B cell (primary cell): ENCODE measurements around the gene ECI1. TPM values are rescaled to one million over a fixed set of nuclear protein-coding genes. Genes with fewer than 3 reads are reported as not detected.

Experiments
- ATAC-seq: fragments of 200-7000 bp; cut with Tn5 transposase; one replicate; pipeline ENCODE4 v1.10.0; 2021; ENCODE audit warnings: low read depth, mild to moderate bottlenecking, moderate number of reproducible peaks, moderate library complexity
- CTCF ChIA-PET: fragments of 350-600 bp; sonication (Branson Sonifier 250); formaldehyde crosslinking; loops from one replicate; lab custom pipeline; 2021; ENCODE audit warnings: antibody characterized with exemption, inconsistent platforms; lab: Charles Lee
- POLR2A ChIA-PET: fragments of 350-600 bp; sonication (Branson Sonifier 250); formaldehyde crosslinking; loops from one replicate; lab custom pipeline; 2021; ENCODE audit warnings: antibody characterized with exemption; lab: Charles Lee
- DNase-seq: peaks from one replicate; pipeline ENCODE4 v3.0.0; 2013
- H2AFZ ChIP-seq: 2 replicates; pipeline ENCODE4 v1.6.1; 2012; ENCODE audit warnings: mild to moderate bottlenecking, low read depth, low read length; ENCODE audit not compliant: insufficient read depth, poor library complexity, severe bottlenecking
- H3K27ac ChIP-seq, 2 donors: 1 replicate in 1 of 2; 2 replicates in 1 of 2; pipeline ENCODE4 v1.5.1; 2012 to 2013; ENCODE audit warnings: low read length in 2 of 2, mild to moderate bottlenecking in 2 of 2, moderate library complexity in 1 of 2
- H3K27me3 ChIP-seq, 4 experiments: fragments of 200-600 bp in 1 of 4; sonication (generic) in 1 of 4; replicated peaks in 1 of 4; 1 replicate in 2 of 4; 2 replicates in 2 of 4; pipeline versions ENCODE4 v1.6.1 to v1.7.0; 2013 to 2016; ENCODE audit warnings: low read length in 3 of 4, mild to moderate bottlenecking in 2 of 4, mixed read lengths in 1 of 4, moderate library complexity in 1 of 4; ENCODE audit not compliant: insufficient read depth in 4 of 4, control insufficient read depth in 3 of 4; ENCODE audit errors: control extremely low read depth in 1 of 4
- H3K36me3 ChIP-seq, 2 experiments: replicated peaks in 1 of 2; 1 replicate in 1 of 2; 2 replicates in 1 of 2; pipeline versions ENCODE4 v1.6.1 to v1.7.1; 2013; ENCODE audit warnings: low read length in 1 of 2; ENCODE audit not compliant: insufficient read depth in 2 of 2, control insufficient read depth in 1 of 2; ENCODE audit errors: control extremely low read depth in 1 of 2, extremely low read depth in 1 of 2
- H3K4me1 ChIP-seq, 2 donors: fragments of 200-600 bp in 1 of 2; sonication (generic) in 1 of 2; 1 replicate in 1 of 2; 2 replicates in 1 of 2; pipeline versions ENCODE4 v1.5.1 to v1.6.1; 2013 to 2017; ENCODE audit warnings: low read length in 2 of 2; ENCODE audit not compliant: control insufficient read depth in 2 of 2, insufficient read depth in 2 of 2
- H3K4me2 ChIP-seq: replicated peaks from 2 replicates; pipeline ENCODE3; 2012; ENCODE audit warnings: mild to moderate bottlenecking, low read depth, low read length; ENCODE audit not compliant: poor library complexity, severe bottlenecking
- H3K4me3 ChIP-seq, 5 experiments: fragments of 200-600 bp in 1 of 5; sonication (generic) in 1 of 5; 1 replicate in 3 of 5; 2 replicates in 2 of 5; pipeline versions ENCODE4 v1.5.1 to v1.7.0; 2011 to 2016; ENCODE audit warnings: low read length in 4 of 5, mild to moderate bottlenecking in 4 of 5, low read depth in 2 of 5, control low read depth in 1 of 5, moderate library complexity in 1 of 5; ENCODE audit not compliant: insufficient read depth in 1 of 5; ENCODE audit errors: control extremely low read depth in 1 of 5, extremely low read depth in 1 of 5
- H3K79me2 ChIP-seq: fragments of 200-600 bp; sonication (generic); one replicate; pipeline ENCODE4 v1.6.0; 2016; ENCODE audit warnings: low read length; ENCODE audit not compliant: control insufficient read depth, insufficient read depth
- H3K9ac ChIP-seq: fragments of 200-600 bp; sonication (generic); 2 replicates; pipeline ENCODE4 v1.6.1; 2017; ENCODE audit warnings: mild to moderate bottlenecking, low read length, moderate library complexity
- H3K9me3 ChIP-seq, 3 donors: one replicate each; pipeline versions ENCODE4 v1.6.1 to v1.7.1; 2013; ENCODE audit warnings: low read length in 2 of 3; ENCODE audit not compliant: control insufficient read depth in 2 of 3, insufficient read depth in 1 of 3; ENCODE audit errors: control extremely low read depth in 1 of 3
- H4K20me1 ChIP-seq: 2 replicates; pipeline ENCODE4 v1.6.0; 2012; ENCODE audit warnings: mild to moderate bottlenecking, low read length; ENCODE audit not compliant: insufficient read depth, control insufficient read depth, poor library complexity, severe bottlenecking
- H3K27ac Mint-ChIP-seq: one replicate; pipeline ENCODE4 v1.8.0; 2021; ENCODE audit warnings: mixed read lengths
- H3K27me3 Mint-ChIP-seq: one replicate; pipeline ENCODE4 v1.8.0; 2021; ENCODE audit warnings: mixed read lengths
- H3K4me1 Mint-ChIP-seq: one replicate; pipeline ENCODE4 v1.8.0; 2021; ENCODE audit warnings: mixed read lengths
- H3K4me3 Mint-ChIP-seq: one replicate; pipeline ENCODE4 v1.8.0; 2021; ENCODE audit warnings: mixed read lengths
- H3K9me3 Mint-ChIP-seq: one replicate; pipeline ENCODE4 v1.8.0; 2022; ENCODE audit warnings: mixed read lengths; ENCODE audit not compliant: insufficient read depth
- CTCF ChIP-seq: fragments of 200-600 bp; IDR thresholded peaks from one replicate; pipeline ENCODE4 v1.8.0; 2022; ENCODE audit warnings: antibody characterized with exemption, mild to moderate bottlenecking
- EZH2 ChIP-seq: IDR thresholded peaks from 2 replicates; pipeline ENCODE4 v1.6.1; 2012; ENCODE audit warnings: borderline replicate concordance, low read depth, mild to moderate bottlenecking, moderate library complexity, low read length; ENCODE audit not compliant: insufficient read depth, poor library complexity, severe bottlenecking
- WGBS: methylation state at CpG from one replicate; pipeline ENCODE4 v1.1.5; 2013; ENCODE audit warnings: missing lambda C conversion rate; ENCODE audit not compliant: insufficient coverage; 5-methylcytosine and 5-hydroxymethylcytosine counted together
- intact Hi-C: fragments of 100-400 bp; cut with micrococcal nuclease; formaldehyde crosslinking; loops from one replicate; pipeline ENCODE4 v1.10.0; 2022
- polyA plus RNA-seq: library from polyadenylated mRNA; depleted of rRNA; stranded (reverse); fragments of >200 nt; gene quantifications from 2 replicates; pipeline ENCODE4 v1.2.3, GENCODE V29; 2012
- total RNA-seq, 2 donors: library from RNA; stranded (reverse); fragments of 120-200 nt in 1 of 2; gene quantifications; 1 replicate in 1 of 2; 2 replicates in 1 of 2; pipeline versions ENCODE4 v1.2.3 to v1.2.4, GENCODE V29; 2013 to 2022

ECI1 gene
- total and polyA plus RNA-seq, 2 donors (not counting 1 experiment from before 2014, with no cell fraction given): 34.3 to 38.4 TPM

DNA sequence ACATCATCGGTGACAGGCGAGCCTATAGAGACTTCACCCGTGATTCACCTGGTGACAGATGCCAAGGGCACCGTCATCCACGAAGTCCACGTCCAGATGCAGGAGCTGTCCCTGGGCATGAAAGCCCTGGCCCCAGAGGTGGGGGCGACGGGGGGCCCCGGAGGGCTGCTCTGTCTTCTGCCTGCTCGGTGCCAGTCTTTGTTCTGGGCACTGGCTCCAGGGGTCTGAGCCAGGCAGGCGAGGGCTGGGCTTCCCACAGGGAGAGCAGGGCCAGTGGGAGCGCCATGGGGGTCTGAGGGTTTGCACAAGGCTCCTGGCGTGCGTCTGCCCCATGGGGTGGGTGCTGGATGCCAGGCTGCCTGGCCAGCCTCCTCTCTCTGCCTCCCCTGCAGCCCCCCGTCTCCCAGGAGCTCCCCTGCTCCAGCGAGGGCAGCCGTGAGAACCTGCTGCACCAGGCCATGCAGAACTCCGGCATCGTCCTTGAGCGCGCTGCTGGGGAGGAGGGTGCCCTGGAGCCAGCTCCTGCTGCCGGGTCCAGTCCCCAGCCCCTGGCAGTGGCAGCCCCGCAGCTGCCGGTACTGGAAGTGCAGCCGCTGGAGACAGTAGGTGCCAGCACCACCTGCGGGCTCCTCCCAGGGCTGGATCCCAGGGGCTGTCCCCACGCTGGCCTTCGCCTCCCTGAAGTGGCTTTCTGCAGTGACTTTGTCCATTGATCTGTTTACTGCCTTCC, 18.2 kb downstream of the ECI1 start:
- POLR2A ChIA-PET: no interaction called here
- peaks cover 3% of the 10 kb centered on the region for H3K27me3 Mint-ChIP-seq
- intact Hi-C loops: no loop called here

More for the DNA sequence above, 18.2 kb downstream of the ECI1 start:
- CTCF ChIA-PET: no interaction called here
- H3K4me3 ChIP-seq: no peak overlapping the region
- Mint-ChIP-seq H3K4me3 (no peak overlapping the region), H3K27ac (no peak overlapping the region), H3K4me1 (no peaks in the 10 kb centered on the region), H3K9me3 (no peaks in the 10 kb centered on the region)
- no peak overlapping the region for H2AFZ ChIP-seq
- H3K27ac ChIP-seq: no peak overlapping the region
- no peak for DNase-seq
- ATAC-seq: no peak
- peaks cover 12 to 15% of the 10 kb centered on the region in 2 donors for H3K4me1 ChIP-seq
- no peak overlapping the region for H3K4me2 ChIP-seq
- 98% methylated on average over 27 of the region's 28 CpGs for WGBS
- H3K9me3 ChIP-seq: peaks cover 0 to 5% (median 0%) of the 10 kb centered on the region in 3 donors
- no peak overlapping the region for H3K9ac ChIP-seq
- H3K36me3 ChIP-seq: peaks cover 0 to 62% of the 10 kb centered on the region in 2 experiments
- peaks cover 0 to 27% (median 11%) of the 10 kb centered on the region in 4 experiments for H3K27me3 ChIP-seq
- H4K20me1 ChIP-seq: peaks cover 46% of the 10 kb centered on the region
- TF ChIP-seq CTCF: no peak
- TF ChIP-seq EZH2: no peak
- peaks cover 8% of the 10 kb centered on the region for H3K79me2 ChIP-seq
